Stomach (tissue), 9 donors: Measurements from ENCODE around the gene GADL1. TPM values are rescaled to one million over a fixed set of nuclear protein-coding genes. Genes with fewer than 3 reads are reported as not detected.

ENCODE experiments used
- DNase-seq, 2 donors: peaks; one replicate each; pipeline versions ENCODE4 v3.0.0 to v3.0.0-alpha.2; 2013 to 2019
- H3K27ac ChIP-seq, 5 donors: fragments of 200-600 bp in 4 of 5; sonication (generic) in 4 of 5; one replicate each; pipeline ENCODE4 v1.5.1; 2013 to 2019; ENCODE audit warnings: mild to moderate bottlenecking in 1 of 5, moderate library complexity in 1 of 5
- H3K27me3 ChIP-seq, 3 donors: fragments of 200-600 bp; sonication (generic); one replicate each; pipeline ENCODE4 v1.5.1; 2017 to 2019; ENCODE audit warnings: mixed run types in 1 of 3
- H3K36me3 ChIP-seq, 4 donors: fragments of 200-600 bp; sonication (generic); 1 replicate in 3 of 4; 2 replicates in 1 of 4; pipeline ENCODE4 v1.5.1; 2016 to 2019
- H3K4me1 ChIP-seq, 4 donors: fragments of 200-600 bp; sonication (generic); one replicate each; pipeline ENCODE4 v1.5.1; 2016 to 2019
- H3K4me3 ChIP-seq, 4 donors: fragments of 200-600 bp; sonication (generic) in 3 of 4; one replicate each; pipeline ENCODE4 v1.5.1; 2016 to 2019; ENCODE audit warnings: mild to moderate bottlenecking in 1 of 4
- H3K9me3 ChIP-seq, 4 donors: fragments of 200-600 bp; sonication (generic); one replicate each; pipeline ENCODE4 v1.5.1; 2016 to 2019
- EP300 ChIP-seq: sonication (generic); formaldehyde crosslinking; IDR thresholded peaks from one replicate; pipeline ENCODE4 v1.6.1; 2017; ENCODE audit warnings: antibody characterized with exemption
- POLR2A ChIP-seq, 4 donors: fragments of 450-650 bp; IDR thresholded peaks; one replicate each; pipeline ENCODE4 v1.6.1; 2016; ENCODE audit warnings: antibody characterized with exemption in 4 of 4, control low read depth in 2 of 4, mild to moderate bottlenecking in 1 of 4, moderate library complexity in 1 of 4
- POLR2AphosphoS5 ChIP-seq, 3 donors: sonication (generic); formaldehyde crosslinking; IDR thresholded peaks; one replicate each; pipeline ENCODE4 v1.6.1; 2016; ENCODE audit warnings: antibody characterized with exemption in 3 of 3
- WGBS, 5 donors: extraction: QIAGEN DNeasy Blood & Tissue Kit in 3 of 5; methylation state at CpG; one replicate each; pipeline versions ENCODE4 v1.1.5 to v1.1.7; 2013 to 2018; 5-methylcytosine and 5-hydroxymethylcytosine counted together
- intact Hi-C: fragments of 100-400 bp; cut with DNase I; formaldehyde crosslinking; loops from one replicate; pipeline ENCODE4 v1.15.1; 2023; ENCODE audit warnings: low total_unique reads
- polyA plus RNA-seq, 3 donors: library from polyadenylated mRNA; stranded (reverse); fragments of 200-250 nt; gene quantifications; one replicate each; pipeline ENCODE4 v1.2.3, GENCODE V29; 2013
- total RNA-seq, 5 donors: library from RNA; depleted of rRNA; stranded (reverse); fragments of >200 nt; gene quantifications; one replicate each; pipeline versions ENCODE4 v1.1.0 to v1.2.3, GENCODE V29; 2014 to 2016
- TF ChIP-seq, protein P1 (sequence below), 7 experiments: fragments of 450-650 bp in 4 of 7; fragments of 200-600 bp in 3 of 7; sonication (generic) in 3 of 7; IDR thresholded peaks; one replicate each; pipeline ENCODE4 v1.5.1; 2016 to 2019; ENCODE audit warnings: antibody characterized with exemption in 7 of 7, control low read depth in 2 of 7, mild to moderate bottlenecking in 1 of 7
- donor health status: healthy with polysubstance abuse.
- donor health status: Bipolar disorder and iron deficiency.
- donor health status: healthy.

Gene GADL1
- total and polyA plus RNA-seq, 8 donors, result 0.03 to 0.73 TPM; not detected in 6

- DNase-seq, result no peak
- Histone ChIP-seq H3K9me3 (no peaks in the 10 kb centered on the region), H3K36me3 (no peaks in the 10 kb centered on the region), H3K27me3 (no peaks in the 10 kb centered on the region), H3K4me1 (peaks cover 0 to 9% (median 0%) of the 10 kb centered on the region in 4 donors), H3K4me3 (no peak overlapping the region), H3K27ac (no peak overlapping the region)
- intact Hi-C loops, result no loop called here
- TF ChIP-seq POLR2AphosphoS5 (IDR thresholded peaks at IDR 0.05), result no peak
- no peak for TF ChIP-seq EP300
- TF ChIP-seq, protein P1, sequence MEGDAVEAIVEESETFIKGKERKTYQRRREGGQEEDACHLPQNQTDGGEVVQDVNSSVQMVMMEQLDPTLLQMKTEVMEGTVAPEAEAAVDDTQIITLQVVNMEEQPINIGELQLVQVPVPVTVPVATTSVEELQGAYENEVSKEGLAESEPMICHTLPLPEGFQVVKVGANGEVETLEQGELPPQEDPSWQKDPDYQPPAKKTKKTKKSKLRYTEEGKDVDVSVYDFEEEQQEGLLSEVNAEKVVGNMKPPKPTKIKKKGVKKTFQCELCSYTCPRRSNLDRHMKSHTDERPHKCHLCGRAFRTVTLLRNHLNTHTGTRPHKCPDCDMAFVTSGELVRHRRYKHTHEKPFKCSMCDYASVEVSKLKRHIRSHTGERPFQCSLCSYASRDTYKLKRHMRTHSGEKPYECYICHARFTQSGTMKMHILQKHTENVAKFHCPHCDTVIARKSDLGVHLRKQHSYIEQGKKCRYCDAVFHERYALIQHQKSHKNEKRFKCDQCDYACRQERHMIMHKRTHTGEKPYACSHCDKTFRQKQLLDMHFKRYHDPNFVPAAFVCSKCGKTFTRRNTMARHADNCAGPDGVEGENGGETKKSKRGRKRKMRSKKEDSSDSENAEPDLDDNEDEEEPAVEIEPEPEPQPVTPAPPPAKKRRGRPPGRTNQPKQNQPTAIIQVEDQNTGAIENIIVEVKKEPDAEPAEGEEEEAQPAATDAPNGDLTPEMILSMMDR (IDR thresholded peaks at IDR 0.05), result no peak
- TF ChIP-seq POLR2A (IDR thresholded peaks at IDR 0.05), result no peak
- WGBS, 5 donors, result 89 to 100% (median 96%) methylated on average over 1 of the region's 1 CpG
Observed at GRCh38 chr3:30827080-30827479, 67.4 kb downstream of the GADL1 start.

DNA sequence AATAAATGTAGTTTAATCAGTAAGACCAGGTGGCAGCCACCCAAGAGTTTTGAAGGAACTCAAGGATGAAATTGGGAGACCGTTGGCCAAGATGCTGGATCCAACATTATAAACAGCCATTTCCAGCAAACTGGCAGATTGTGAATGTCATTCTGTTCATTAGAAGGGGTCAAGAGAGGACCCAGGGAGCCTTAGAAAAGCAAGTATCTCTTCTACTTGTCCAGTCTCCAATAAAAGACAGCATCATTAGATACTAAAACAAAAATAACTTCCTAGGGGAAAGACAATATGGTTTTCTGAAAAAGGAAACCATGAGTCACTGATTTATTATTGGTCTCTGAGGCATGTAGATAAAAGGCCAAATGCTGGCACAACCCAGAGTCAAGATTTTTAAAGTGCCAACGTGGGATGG, 67.9 kb downstream of the GADL1 start:
- 34 to 55% (median 40%) methylated on average over 2 of the region's 2 CpGs for WGBS, 5 donors
- intact Hi-C loops, result no loop called here
- no peak for TF ChIP-seq EP300
- no peak for TF ChIP-seq POLR2A (IDR thresholded peaks at IDR 0.05)
- TF ChIP-seq POLR2AphosphoS5 (IDR thresholded peaks at IDR 0.05), result no peak
- TF ChIP-seq, protein P1 (IDR thresholded peaks at IDR 0.05), result no peak
- peak in 1 of 2 donors; percentile 6 for DNase-seq
- Histone ChIP-seq H3K9me3 (no peaks in the 10 kb centered on the region), H3K36me3 (no peaks in the 10 kb centered on the region), H3K27me3 (no peaks in the 10 kb centered on the region), H3K27ac (no peak overlapping the region), H3K4me3 (no peak overlapping the region), H3K4me1 (peaks cover 0 to 9% (median 0%) of the 10 kb centered on the region in 4 donors)

GRCh38 chr3:30819067-30819798, 75.2 kb downstream of the GADL1 start:
- H3K27me3 ChIP-seq, result no peaks in the 10 kb centered on the region
- TF ChIP-seq POLR2AphosphoS5 (IDR thresholded peaks at IDR 0.05), result no peak
- TF ChIP-seq, protein P1 (IDR thresholded peaks at IDR 0.05), result no peak
- no peak for TF ChIP-seq EP300
- no peak for TF ChIP-seq POLR2A (IDR thresholded peaks at IDR 0.05)
- 64 to 72% (median 69%) methylated on average over 3 of the region's 3 CpGs for WGBS, 5 donors
- H3K4me1 ChIP-seq, result no peaks in the 10 kb centered on the region
- intact Hi-C loops, result no loop called here
- no peak for DNase-seq
- H3K9me3 ChIP-seq, result no peaks in the 10 kb centered on the region
- H3K4me3 ChIP-seq, result no peak overlapping the region
- H3K36me3 ChIP-seq, result no peaks in the 10 kb centered on the region
- H3K27ac ChIP-seq, result no peak overlapping the region

DNA sequence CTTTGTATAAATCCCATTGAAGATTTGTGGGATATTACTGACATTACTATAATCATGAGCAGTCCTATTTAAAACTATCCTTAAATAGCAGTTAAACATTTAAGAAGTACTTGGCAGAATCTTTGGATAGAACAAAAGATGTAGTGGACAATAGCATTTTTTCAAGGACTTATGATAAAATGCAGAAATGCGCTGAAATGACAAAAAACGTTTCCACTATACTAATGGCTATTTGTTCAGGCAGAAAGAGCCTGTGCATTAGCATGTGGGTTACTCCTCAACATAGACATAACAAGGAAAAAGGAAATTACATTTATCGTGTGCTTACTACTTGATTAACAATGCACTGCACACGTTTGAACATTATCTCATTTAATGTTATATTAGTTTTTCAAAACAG, 80.7 kb downstream of the GADL1 start:
- Histone ChIP-seq H3K4me3 (no peak overlapping the region), H3K27me3 (no peaks in the 10 kb centered on the region), H3K9me3 (no peaks in the 10 kb centered on the region), H3K4me1 (peaks cover 0 to 13% (median 4%) of the 10 kb centered on the region in 4 donors), H3K36me3 (no peaks in the 10 kb centered on the region), H3K27ac (no peak overlapping the region)
- intact Hi-C loops, result no loop called here
- no peak for TF ChIP-seq POLR2AphosphoS5 (IDR thresholded peaks at IDR 0.05)
- no peak for DNase-seq
- 74 to 85% (median 78%) methylated on average over 4 of the region's 4 CpGs for WGBS, 5 donors

DNA sequence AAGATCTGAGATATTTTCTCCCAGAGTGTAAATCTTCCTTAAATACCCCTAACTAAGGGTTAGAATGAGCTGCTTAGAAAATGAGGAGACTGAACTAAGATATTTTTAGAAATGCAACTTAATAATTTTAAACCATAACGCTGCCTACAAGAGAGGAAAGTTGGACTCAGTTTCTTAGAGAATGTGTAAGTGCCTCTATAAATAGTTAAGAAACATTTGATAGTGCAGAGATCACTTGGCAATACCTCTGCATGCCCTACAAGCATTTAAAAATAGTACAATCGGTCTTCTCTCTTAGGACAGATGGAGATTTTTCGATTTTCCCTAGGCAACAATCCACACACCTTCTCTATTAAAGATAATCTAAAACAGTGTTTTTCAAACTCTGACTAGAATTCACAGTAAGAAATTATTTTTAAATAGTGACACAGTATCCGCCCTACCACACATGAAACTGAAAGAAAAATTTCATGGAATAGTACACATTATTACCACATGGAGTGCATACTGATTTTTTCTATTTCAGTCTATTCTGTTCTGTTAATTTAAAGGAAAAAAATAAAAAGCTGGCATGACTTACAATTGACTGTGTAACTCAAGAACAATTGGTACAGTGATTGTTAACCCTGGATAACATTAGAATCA, 83.2 kb downstream of the GADL1 start:
- WGBS, 5 donors, result 32 to 59% (median 47%) methylated on average over 4 of the region's 4 CpGs
- Histone ChIP-seq H3K4me1 (peaks cover 0 to 13% (median 4%) of the 10 kb centered on the region in 4 donors), H3K27me3 (no peaks in the 10 kb centered on the region), H3K9me3 (no peaks in the 10 kb centered on the region), H3K27ac (peak overlapping the region in 1 of 5 donors; percentile 15), H3K4me3 (no peak overlapping the region), H3K36me3 (no peaks in the 10 kb centered on the region)
- peak in 1 of 2 donors; percentile 22 for DNase-seq
- intact Hi-C loops, result no loop called here
- TF ChIP-seq EP300 (no peak), POLR2AphosphoS5 (IDR thresholded peaks at IDR 0.05) (no peak), POLR2A (IDR thresholded peaks at IDR 0.05) (no peak)
- TF ChIP-seq, protein P1 (IDR thresholded peaks at IDR 0.05), result no peak
